ENCODE data around the gene ORAI2.

- no peak for TF ChIP-seq CTCF (IDR thresholded peaks at IDR 0.05)
- no peak for TF ChIP-seq POLR2A (IDR thresholded peaks at IDR 0.05)
- no peak for TF ChIP-seq EP300 (IDR thresholded peaks at IDR 0.05)
Measured at GRCh38 chr7:102418592-102418991, 14.8 kb upstream of the ORAI2 start.

Measured in stomach (tissue), 4 donors.